ENCODE measurements around the gene MYO5A.
"Not testable (repeated sequence)": the region's sequence is repeated elsewhere in the genome, so short reads cannot be mapped to it uniquely, and the experiment has no call there.

Gene MYO5A

GRCh38 chr15:52459701-52460100 is 69.0 kb downstream of the MYO5A start:
- not testable (repeated sequence) for DNase-seq

- DNase-seq = not testable (repeated sequence)
These were observed 69.4 kb downstream of the MYO5A start for GRCh38 chr15:52459265-52459664.

GRCh38 chr15:52448011-52448890 is 80.4 kb downstream of the MYO5A start:
- DNase-seq = no peak

- no peak for DNase-seq
These were observed 82.7 kb downstream of the MYO5A start for GRCh38 chr15:52445954-52446353.

GRCh38 chr15:52445553-52445952 is 83.1 kb downstream of the MYO5A start:
- no peak for DNase-seq

- not testable (repeated sequence) for DNase-seq
These were observed 85.5 kb downstream of the MYO5A start for GRCh38 chr15:52443205-52443604.

GRCh38 chr15:52441841-52442240 is 86.8 kb downstream of the MYO5A start:
- no peak for DNase-seq

- no peak for DNase-seq
These were observed 87.7 kb downstream of the MYO5A start for GRCh38 chr15:52440946-52441345.

GRCh38 chr15:52440414-52440813 is 88.3 kb downstream of the MYO5A start:
- no peak for DNase-seq

GRCh38 chr15:52439470-52439869 is 89.2 kb downstream of the MYO5A start:
- DNase-seq = no peak

- DNase-seq = not testable (repeated sequence)
These were observed 89.6 kb downstream of the MYO5A start for GRCh38 chr15:52439042-52439441.

GRCh38 chr15:52438047-52438446 is 90.6 kb downstream of the MYO5A start:
- no peak for DNase-seq

GRCh38 chr15:52437646-52438045 is 91.0 kb downstream of the MYO5A start:
- DNase-seq = no peak

- DNase-seq = no peak
These were observed 91.7 kb downstream of the MYO5A start for GRCh38 chr15:52436981-52437380.

- no peak for DNase-seq
These were observed 93.8 kb downstream of the MYO5A start for GRCh38 chr15:52434885-52435284.

GRCh38 chr15:52428297-52428696 is 100.4 kb downstream of the MYO5A start:
- no peak for DNase-seq

- DNase-seq = no peak
These were observed 100.9 kb downstream of the MYO5A start for GRCh38 chr15:52427804-52428203.

- DNase-seq = no peak
These were observed 103.7 kb downstream of the MYO5A start for GRCh38 chr15:52424856-52425431.

GRCh38 chr15:52423852-52424251 is 104.8 kb downstream of the MYO5A start:
- no peak for DNase-seq

- DNase-seq = no peak
These were observed 106.7 kb downstream of the MYO5A start for GRCh38 chr15:52422001-52422400.

GRCh38 chr15:52421029-52421428 is 107.7 kb downstream of the MYO5A start:
- DNase-seq = no peak

GRCh38 chr15:52419494-52419893 is 109.2 kb downstream of the MYO5A start:
- DNase-seq = no peak

- DNase-seq = no peak
These were observed 110.7 kb downstream of the MYO5A start for GRCh38 chr15:52417957-52418356.

- DNase-seq = no peak
These were observed 111.2 kb downstream of the MYO5A start for GRCh38 chr15:52417521-52417920.
